Heart right ventricle (tissue), 16 donors: Measurements from ENCODE around the gene CYFIP1. TPM values are rescaled to one million over a fixed set of nuclear protein-coding genes. Genes with fewer than 3 reads are reported as not detected.

Experiments
- ATAC-seq, 8 donors: fragments of 200-7000 bp; cut with Tn5 transposase; one replicate each; pipeline ENCODE4 v1.9.1; 2020; ENCODE audit warnings: mild to moderate bottlenecking in 8 of 8, moderate library complexity in 8 of 8, moderate number of reproducible peaks in 1 of 8
- DNase-seq, 2 donors: peaks; one replicate each; pipeline ENCODE4 v3.0.0-alpha.2; 2020
- H3K27ac ChIP-seq, 10 donors: fragments of 200-600 bp; sonication (generic) in 2 of 10; one replicate each; pipeline versions ENCODE4 v1.5.0 to v1.8.0; 2020 to 2022; ENCODE audit warnings: mild to moderate bottlenecking in 3 of 10
- H3K27me3 ChIP-seq, 7 donors: fragments of 200-600 bp; one replicate each; pipeline ENCODE4 v1.8.0; 2021 to 2022; ENCODE audit warnings: mild to moderate bottlenecking in 2 of 7
- H3K36me3 ChIP-seq, 9 donors: fragments of 200-600 bp; sonication (generic) in 1 of 9; one replicate each; pipeline versions ENCODE4 v1.5.0 to v1.8.0; 2020 to 2022; ENCODE audit warnings: mild to moderate bottlenecking in 2 of 9
- H3K4me1 ChIP-seq, 9 donors: fragments of 200-600 bp; sonication (generic) in 1 of 9; one replicate each; pipeline versions ENCODE4 v1.5.0 to v1.8.0; 2020 to 2022; ENCODE audit warnings: mild to moderate bottlenecking in 4 of 9
- H3K4me3 ChIP-seq, 10 donors: fragments of 200-600 bp; sonication (generic) in 2 of 10; one replicate each; pipeline versions ENCODE4 v1.5.0 to v1.8.0; 2020 to 2022; ENCODE audit warnings: mild to moderate bottlenecking in 7 of 10, moderate library complexity in 2 of 10
- H3K9me3 ChIP-seq, 11 donors: fragments of 200-600 bp in 10 of 11; sonication (generic) in 2 of 11; one replicate each; pipeline versions ENCODE4 v1.5.0 to v1.8.0; 2013 to 2022; ENCODE audit warnings: mild to moderate bottlenecking in 2 of 11, control low read depth in 1 of 11, moderate library complexity in 1 of 11
- CTCF ChIP-seq, 9 donors: fragments of 200-600 bp; sonication (generic) in 2 of 9; IDR thresholded peaks; one replicate each; pipeline versions ENCODE4 v1.5.0 to v1.8.0; 2021 to 2022; ENCODE audit warnings: antibody characterized with exemption in 9 of 9, mild to moderate bottlenecking in 5 of 9, moderate library complexity in 1 of 9
- WGBS, 2 donors: extraction: QIAGEN DNeasy Blood & Tissue Kit; methylation state at CpG; one replicate each; pipeline ENCODE4 v1.1.7; 2013; ENCODE audit warnings: inconsistent platforms in 1 of 2; 5-methylcytosine and 5-hydroxymethylcytosine counted together
- intact Hi-C, 10 donors: fragments of 100-400 bp; cut with DNase I; formaldehyde crosslinking; loops; one replicate each; pipeline versions ENCODE4 v1.11.1 to v1.14.2; 2022
- polyA plus RNA-seq, 2 donors: library from polyadenylated mRNA; stranded (reverse); fragments of 200-250 nt; gene quantifications; one replicate each; pipeline ENCODE4 v1.2.3, GENCODE V29; 2013
- total RNA-seq, 10 donors: library from RNA; stranded (reverse); fragmentation: NEBNext Ultra II Directional in 3 of 10; extraction: Animal tissue kit (Norgen Biotek cat#: 25700) in 3 of 10; gene quantifications; one replicate each; pipeline versions ENCODE4 v1.2.1 to v1.2.4, GENCODE V29; 2021 to 2023
- donor health status: Arrhythmogenic right ventricular cardiomyopathy.
- donor health status: ischemic (EF 13 %, LVEDD 7.1; RV severe dilation, severe dysfunction).
- donor health status: healthy with polysubstance abuse.
- donor health status: DM: no; HTN: yes; CAD: no.
- donor health status: DM: no; HTN: no; CAD: no.
- donor health status: ischemic (EF 25% LVEDD 6.9; RV normal size, moderate dysfunction).
- donor health status: ischemic (EF 25% LVEDD 5.7; RV mildly dilated, moderate dysfunction).
- donor health status: healthy.
- donor health status: DM: yes; HTN: yes; CAD: no.
- donor health status: Ischemic cardiomyopathy.
- donor health status: ischemic (EF 35%, LVEDD 5.7; RV mildly dilated, moderate dysfunction).
- donor health status: nonischemic (EF 11% LVEDD 7.7; RV severe dilation, severe dysfunction).
- donor health status: DM: yes; HTN: yes; CAD: no.
- donor health status: PGD.
- donor health status: ischemic (EF 29% LVEDD 5.4; RV normal size, mild dysfunction).
- donor health status: nonischemic (EF 23%, LVEDD 6.1; RV moderate dilation, normal function).

Gene CYFIP1
- total and polyA plus RNA-seq, 12 donors: 12.4 to 56.6 (median 27.1) TPM

GRCh38 chr15:22962611-22963010 is 17.6 kb downstream of the CYFIP1 start:
- intact Hi-C loops: loop anchor here in 1 of 10 donors (10.0 kb wide), 1 partner anchor 48 kb away; no protein-coding TSS in a partner anchor
- peaks cover 23 to 81% (median 65%) of the 10 kb centered on the region in 9 donors for H3K4me1 ChIP-seq
- H3K9me3 ChIP-seq: no peaks in the 10 kb centered on the region
- H3K27ac ChIP-seq: peak overlapping the region in 5 of 10 donors; percentile 21 to 84 (median 74)
- TF ChIP-seq CTCF (IDR thresholded peaks at IDR 0.05): no peak
- no peak overlapping the region for H3K4me3 ChIP-seq
- ATAC-seq: no peak
- no peak for DNase-seq
- H3K27me3 ChIP-seq: no peaks in the 10 kb centered on the region
- H3K36me3 ChIP-seq: peaks cover 0 to 4% (median 0%) of the 10 kb centered on the region in 9 donors
- 91 to 93% methylated on average over 12 of the region's 12 CpGs for WGBS, 2 donors

GRCh38 chr15:22961762-22962161 is 18.4 kb downstream of the CYFIP1 start:
- H3K27me3 ChIP-seq: no peaks in the 10 kb centered on the region
- no peaks in the 10 kb centered on the region for H3K9me3 ChIP-seq
- TF ChIP-seq CTCF (IDR thresholded peaks at IDR 0.05): no peak
- WGBS, 2 donors: 20 to 48% methylated on average over 1 of the region's 1 CpG
- ATAC-seq: peak in 2 of 8 donors; percentile 23 to 27
- H3K4me1 ChIP-seq: peaks cover 25 to 87% (median 68%) of the 10 kb centered on the region in 9 donors
- peak overlapping the region in 9 of 10 donors; percentile 47 to 84 (median 68) for H3K27ac ChIP-seq
- intact Hi-C loops: loop anchor here in 1 of 10 donors (10.0 kb wide), 1 partner anchor 47 kb away; no protein-coding TSS in a partner anchor
- H3K36me3 ChIP-seq: peaks cover 0 to 4% (median 0%) of the 10 kb centered on the region in 9 donors
- no peak for DNase-seq
- peak overlapping the region in 4 of 10 donors; percentile 5 to 33 (median 14) for H3K4me3 ChIP-seq

- 71 to 74% methylated on average over 8 of the region's 8 CpGs for WGBS, 2 donors
- ATAC-seq (no peak), DNase-seq (no peak)
- Histone ChIP-seq H3K36me3 (peaks cover 0 to 4% (median 0%) of the 10 kb centered on the region in 9 donors), H3K4me1 (peaks cover 35 to 98% (median 80%) of the 10 kb centered on the region in 9 donors), H3K27ac (peak overlapping the region in 8 of 10 donors; percentile 37 to 84 (median 71)), H3K4me3 (no peak overlapping the region), H3K27me3 (no peaks in the 10 kb centered on the region), H3K9me3 (no peaks in the 10 kb centered on the region)
- intact Hi-C loops: loop anchor here in 1 of 10 donors (10.0 kb wide), 1 partner anchor 46 kb away; no protein-coding TSS in a partner anchor
- TF ChIP-seq CTCF (IDR thresholded peaks at IDR 0.05): no peak
Measured at GRCh38 chr15:22960556-22960955, 19.6 kb downstream of the CYFIP1 start.

GRCh38 chr15:22960126-22960525 is 20.0 kb downstream of the CYFIP1 start:
- intact Hi-C loops: loop anchor here in 1 of 10 donors (10.0 kb wide), 1 partner anchor 45 kb away; no protein-coding TSS in a partner anchor
- ATAC-seq (no peak), DNase-seq (no peak)
- WGBS, 2 donors: 84 to 86% methylated on average over 11 of the region's 11 CpGs
- Histone ChIP-seq H3K9me3 (no peaks in the 10 kb centered on the region), H3K4me1 (peaks cover 39 to 98% (median 84%) of the 10 kb centered on the region in 9 donors), H3K27me3 (no peaks in the 10 kb centered on the region), H3K4me3 (no peak overlapping the region), H3K36me3 (peaks cover 0 to under 1% (median 0%) of the 10 kb centered on the region in 9 donors), H3K27ac (peak overlapping the region in 9 of 10 donors; percentile 37 to 84 (median 68))
- TF ChIP-seq CTCF (IDR thresholded peaks at IDR 0.05): no peak
